MCF 10A (cell line): ENCODE data around the gene SHOX. TPM values are rescaled to one million over a fixed set of nuclear protein-coding genes. Genes with fewer than 3 reads are reported as not detected.

Source experiments
- BruUV-seq: library from RNA; stranded (reverse); fragments of 400-500 nt; replicated peaks from 2 replicates; lab custom pipeline; 2021; lab: Mats Ljungman, UMichigan
- CTCF ChIA-PET: fragments of 300-600 bp; sonication (Branson Sonifier 250); formaldehyde crosslinking; extraction: SDS; loops from one replicate; lab custom pipeline; 2021; ENCODE audit warnings: antibody characterized with exemption, inconsistent platforms; lab: Yijun Ruan, JAX
- POLR2A ChIA-PET: fragments of 300-600, 350-650 bp; sonication (Branson Sonifier 250); formaldehyde crosslinking; extraction: SDS; loops from one replicate; lab custom pipeline; 2020; ENCODE audit warnings: antibody characterized with exemption, inconsistent platforms; lab: Yijun Ruan, JAX
- DNase-seq: peaks from one replicate; pipeline ENCODE4 v3.0.0-alpha.2; 2018; ENCODE audit not compliant: unreplicated experiment
- H3K27ac Mint-ChIP-seq: one replicate; pipeline ENCODE4 v1.8.0; 2022; ENCODE audit warnings: mild to moderate bottlenecking, low read depth, mixed read lengths; ENCODE audit not compliant: unreplicated experiment
- H3K27me3 Mint-ChIP-seq: one replicate; pipeline ENCODE4 v1.8.0; 2022; ENCODE audit warnings: mixed read lengths; ENCODE audit not compliant: insufficient read depth, unreplicated experiment
- H3K36me3 Mint-ChIP-seq: one replicate; pipeline ENCODE4 v1.8.0; 2022; ENCODE audit warnings: mild to moderate bottlenecking, moderate library complexity, mixed read lengths; ENCODE audit not compliant: insufficient read depth, unreplicated experiment
- H3K4me1 Mint-ChIP-seq: one replicate; pipeline ENCODE4 v1.8.0; 2022; ENCODE audit warnings: mixed read lengths; ENCODE audit not compliant: insufficient read depth, unreplicated experiment
- H3K4me3 Mint-ChIP-seq: one replicate; pipeline ENCODE4 v1.8.0; 2022; ENCODE audit warnings: mild to moderate bottlenecking, moderate library complexity, mixed read lengths; ENCODE audit not compliant: unreplicated experiment
- H3K9me3 Mint-ChIP-seq: one replicate; pipeline ENCODE4 v1.8.0; 2022; ENCODE audit warnings: mixed read lengths; ENCODE audit not compliant: unreplicated experiment
- CTCF ChIP-seq: fragments of 200-600 bp; IDR thresholded peaks from one replicate; pipeline ENCODE4 v1.8.0; 2022; ENCODE audit warnings: antibody characterized with exemption, mild to moderate bottlenecking; ENCODE audit not compliant: unreplicated experiment
- intact Hi-C: fragments of 100-400 bp; cut with micrococcal nuclease; formaldehyde crosslinking; loops from 2 replicates; pipeline ENCODE4 v1.14.1; 2022
- total RNA-seq: library from RNA; stranded (reverse); gene quantifications from 2 replicates; pipeline ENCODE4 v1.2.3, GENCODE V29; 2022

SHOX gene
- total RNA-seq, 1 experiment from 2014 or later: not detected

GRCh38 chrX:661154-661553, 30.6 kb downstream of the SHOX start:
- no peaks in the 10 kb centered on the region for H3K4me1 Mint-ChIP-seq
- peaks cover 10% of the 10 kb centered on the region for H3K9me3 Mint-ChIP-seq
- no peak for TF ChIP-seq CTCF
- ChIA-PET CTCF (no interaction called here), POLR2A (no interaction called here)
- no peak for DNase-seq
- no peaks in the 10 kb centered on the region for H3K36me3 Mint-ChIP-seq
- BruUV-seq: no TSS peak
- no peaks in the 10 kb centered on the region for H3K27me3 Mint-ChIP-seq
- H3K4me3 Mint-ChIP-seq: no peak overlapping the region
- intact Hi-C loops: no loop called here
- H3K27ac Mint-ChIP-seq: no peak overlapping the region

- no TSS peak for BruUV-seq
- Mint-ChIP-seq H3K27me3 (no peaks in the 10 kb centered on the region), H3K36me3 (no peaks in the 10 kb centered on the region), H3K27ac (no peak overlapping the region), H3K9me3 (peaks cover 10% of the 10 kb centered on the region), H3K4me3 (no peak overlapping the region), H3K4me1 (no peaks in the 10 kb centered on the region)
- intact Hi-C loops: no loop called here
- no peak for DNase-seq
- CTCF ChIA-PET: no interaction called here
- POLR2A ChIA-PET: no interaction called here
- no peak for TF ChIP-seq CTCF
These were observed 31.5 kb downstream of the SHOX start for GRCh38 chrX:662126-662525.

GRCh38 chrX:663841-664240, 33.2 kb downstream of the SHOX start:
- no peaks in the 10 kb centered on the region for H3K36me3 Mint-ChIP-seq
- peaks cover 10% of the 10 kb centered on the region for H3K9me3 Mint-ChIP-seq
- CTCF ChIA-PET: no interaction called here
- intact Hi-C loops: no loop called here
- H3K4me1 Mint-ChIP-seq: no peaks in the 10 kb centered on the region
- POLR2A ChIA-PET: no interaction called here
- no TSS peak for BruUV-seq
- DNase-seq: no peak
- H3K4me3 Mint-ChIP-seq: no peak overlapping the region
- no peaks in the 10 kb centered on the region for H3K27me3 Mint-ChIP-seq
- H3K27ac Mint-ChIP-seq: no peak overlapping the region
- TF ChIP-seq CTCF: no peak

- intact Hi-C loops: no loop called here
- H3K27me3 Mint-ChIP-seq: no peaks in the 10 kb centered on the region
- no peak overlapping the region for H3K27ac Mint-ChIP-seq
- no peak overlapping the region for H3K4me3 Mint-ChIP-seq
- no peaks in the 10 kb centered on the region for H3K36me3 Mint-ChIP-seq
- no peaks in the 10 kb centered on the region for H3K4me1 Mint-ChIP-seq
- no peak for TF ChIP-seq CTCF
- ChIA-PET POLR2A (no interaction called here), CTCF (no interaction called here)
- H3K9me3 Mint-ChIP-seq: peaks cover 13% of the 10 kb centered on the region
- no TSS peak for BruUV-seq
- DNase-seq: no peak
These were observed 36.5 kb downstream of the SHOX start for GRCh38 chrX:666762-667720.
